Subcutaneous adipose tissue (tissue), 4 donors: ENCODE measurements around the gene ENTHD1. TPM values are rescaled to one million over a fixed set of nuclear protein-coding genes. Genes with fewer than 3 reads are reported as not detected.

ENCODE experiments used
- total RNA-seq, 4 donors: library from RNA; depleted of rRNA; stranded (reverse); fragments of >200 nt; gene quantifications; one replicate each; pipeline ENCODE4 v1.1.0, GENCODE V29; 2016
- TF ChIP-seq, protein P1 (sequence below): fragments of 450-650 bp; IDR thresholded peaks from one replicate; pipeline ENCODE4 v1.5.1; 2016; ENCODE audit warnings: low read depth, mild to moderate bottlenecking, control low read depth, antibody characterized with exemption, moderate library complexity

ENTHD1 gene
- total RNA-seq, 4 donors from 2014 or later = 0.22 TPM; not detected in 3

- TF ChIP-seq, protein P1, sequence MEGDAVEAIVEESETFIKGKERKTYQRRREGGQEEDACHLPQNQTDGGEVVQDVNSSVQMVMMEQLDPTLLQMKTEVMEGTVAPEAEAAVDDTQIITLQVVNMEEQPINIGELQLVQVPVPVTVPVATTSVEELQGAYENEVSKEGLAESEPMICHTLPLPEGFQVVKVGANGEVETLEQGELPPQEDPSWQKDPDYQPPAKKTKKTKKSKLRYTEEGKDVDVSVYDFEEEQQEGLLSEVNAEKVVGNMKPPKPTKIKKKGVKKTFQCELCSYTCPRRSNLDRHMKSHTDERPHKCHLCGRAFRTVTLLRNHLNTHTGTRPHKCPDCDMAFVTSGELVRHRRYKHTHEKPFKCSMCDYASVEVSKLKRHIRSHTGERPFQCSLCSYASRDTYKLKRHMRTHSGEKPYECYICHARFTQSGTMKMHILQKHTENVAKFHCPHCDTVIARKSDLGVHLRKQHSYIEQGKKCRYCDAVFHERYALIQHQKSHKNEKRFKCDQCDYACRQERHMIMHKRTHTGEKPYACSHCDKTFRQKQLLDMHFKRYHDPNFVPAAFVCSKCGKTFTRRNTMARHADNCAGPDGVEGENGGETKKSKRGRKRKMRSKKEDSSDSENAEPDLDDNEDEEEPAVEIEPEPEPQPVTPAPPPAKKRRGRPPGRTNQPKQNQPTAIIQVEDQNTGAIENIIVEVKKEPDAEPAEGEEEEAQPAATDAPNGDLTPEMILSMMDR = no peak
These were observed 172.1 kb downstream of the ENTHD1 start for GRCh38 chr22:39721206-39722031.

DNA sequence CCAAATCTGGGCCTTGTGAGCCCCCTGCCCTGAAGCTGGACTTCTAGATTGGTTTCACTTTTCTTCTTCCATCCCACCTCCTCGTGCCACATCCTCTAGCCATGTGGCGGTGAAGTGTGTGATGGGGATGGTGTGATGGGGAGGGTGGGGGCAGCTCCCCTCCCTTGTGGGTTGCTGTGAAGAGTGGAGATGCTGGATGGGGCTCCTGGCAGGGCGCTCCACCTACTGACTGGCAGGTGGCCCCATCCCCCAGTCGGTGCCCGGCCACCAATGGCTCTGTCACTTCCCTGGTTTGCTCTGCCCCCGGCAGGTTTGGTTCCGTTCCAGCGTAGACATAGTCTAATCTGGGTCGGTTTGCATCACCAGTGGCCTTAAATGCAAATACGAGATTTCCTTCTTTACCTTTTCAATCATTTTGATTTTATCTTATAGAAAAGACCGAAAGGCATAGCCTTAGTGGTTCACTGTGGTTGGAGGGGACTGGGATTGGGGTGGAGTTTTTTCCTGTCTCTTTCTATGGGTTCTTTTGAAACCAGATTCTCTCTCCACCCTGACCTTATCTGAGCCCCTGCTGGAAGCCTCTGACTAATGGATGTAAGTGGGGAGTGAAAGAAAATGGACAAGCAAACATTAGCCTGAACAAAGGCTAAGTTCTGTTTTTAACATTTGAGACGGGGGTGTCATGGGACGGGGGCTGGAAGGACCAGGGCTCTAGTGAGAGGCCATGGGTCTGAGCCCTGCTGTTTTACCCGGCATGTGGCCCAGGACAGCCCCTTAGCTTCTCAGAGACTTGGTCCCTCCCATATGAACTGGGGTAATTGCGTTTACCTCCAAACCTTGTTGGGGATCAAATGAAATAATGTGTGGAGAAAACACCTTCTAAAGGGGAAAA is 173.8 kb downstream of the ENTHD1 start:
- TF ChIP-seq, protein P1 = no peak

DNA sequence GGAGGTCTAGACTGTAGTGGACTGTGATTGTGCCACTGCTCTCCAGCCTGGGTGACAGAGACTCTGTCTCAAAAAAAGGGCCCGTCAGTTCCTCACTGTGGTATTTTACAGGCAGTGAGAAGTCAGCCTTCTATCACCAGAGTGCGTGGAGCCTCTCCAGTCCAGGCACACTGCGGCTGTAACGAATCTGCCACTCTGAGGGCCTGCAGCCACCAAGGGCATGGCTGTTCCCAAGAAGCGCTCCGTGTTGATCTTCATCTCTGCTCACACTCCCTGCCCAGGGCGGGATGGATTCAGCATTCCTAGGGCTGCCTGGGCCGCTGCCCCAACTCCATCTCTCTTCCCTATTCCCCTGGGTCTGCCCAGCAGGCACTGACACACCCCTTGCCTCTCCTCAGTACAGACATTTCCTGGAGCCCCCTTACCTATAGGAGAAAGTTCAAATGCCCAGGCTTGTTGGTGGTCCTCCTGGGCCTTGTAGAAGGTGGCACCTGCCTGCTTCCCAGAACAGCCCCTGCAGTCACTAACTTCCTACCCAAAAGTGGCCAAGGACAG is 174.6 kb downstream of the ENTHD1 start:
- TF ChIP-seq, protein P1 = no peak

DNA sequence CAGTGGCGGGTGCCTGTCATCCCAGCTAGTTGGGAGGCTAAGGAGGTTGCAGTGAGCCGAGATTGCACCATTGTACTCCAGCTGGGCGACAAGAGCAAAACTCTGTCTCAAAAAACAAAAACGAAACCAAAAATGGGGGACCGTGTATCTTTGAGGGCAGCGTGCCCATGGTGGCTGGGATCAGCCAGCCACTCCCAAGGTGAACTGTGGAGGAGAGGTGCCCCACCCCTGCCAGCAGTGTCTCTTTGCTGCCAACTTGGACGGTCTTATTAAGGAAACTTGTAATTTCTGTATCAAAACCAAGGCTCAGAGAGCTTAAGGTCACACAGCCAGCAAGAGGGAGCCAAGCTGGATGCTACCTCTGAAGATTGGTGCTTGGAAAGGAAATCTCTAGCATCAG is 175.4 kb downstream of the ENTHD1 start:
- TF ChIP-seq, protein P1 = no peak

DNA sequence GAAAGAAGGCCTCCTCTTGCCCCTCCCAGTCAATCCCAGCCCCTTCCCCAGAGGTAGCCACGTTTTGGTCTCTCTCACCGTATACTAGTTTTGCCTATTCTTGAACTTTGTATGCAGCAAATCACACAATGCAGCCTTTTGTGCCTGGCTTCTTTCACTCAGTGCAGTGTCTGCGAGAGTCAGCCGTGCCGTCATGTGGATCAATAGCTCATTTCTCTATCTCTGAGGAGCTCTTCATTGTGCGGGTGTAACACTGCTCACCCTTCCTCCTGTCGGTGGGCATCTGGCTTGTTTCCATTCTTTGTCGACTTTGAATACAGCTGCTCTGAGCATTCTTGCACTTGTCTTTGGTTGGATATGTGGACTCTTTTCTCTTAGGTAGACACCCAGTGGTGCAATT is 176.5 kb downstream of the ENTHD1 start:
- TF ChIP-seq, protein P1 = no peak

- TF ChIP-seq, protein P1 = no peak
These were observed 177.0 kb downstream of the ENTHD1 start for GRCh38 chr22:39716534-39716933.
